Occipital lobe (tissue), 2 donors: ENCODE data around the gene RIPK4. TPM values are rescaled to one million over a fixed set of nuclear protein-coding genes. Genes with fewer than 3 reads are reported as not detected.

Experiments used
- DNase-seq: peaks from one replicate; lab custom pipeline; 2025; lab: John Stamatoyannopoulos, UW
- total RNA-seq: library from RNA; depleted of rRNA; stranded (reverse); fragments of >200 nt; gene quantifications from one replicate; pipeline ENCODE4 v1.2.3, GENCODE V29; 2014

Gene RIPK4
- total RNA-seq, 1 donor from 2014 or later = 0.47 TPM

DNA sequence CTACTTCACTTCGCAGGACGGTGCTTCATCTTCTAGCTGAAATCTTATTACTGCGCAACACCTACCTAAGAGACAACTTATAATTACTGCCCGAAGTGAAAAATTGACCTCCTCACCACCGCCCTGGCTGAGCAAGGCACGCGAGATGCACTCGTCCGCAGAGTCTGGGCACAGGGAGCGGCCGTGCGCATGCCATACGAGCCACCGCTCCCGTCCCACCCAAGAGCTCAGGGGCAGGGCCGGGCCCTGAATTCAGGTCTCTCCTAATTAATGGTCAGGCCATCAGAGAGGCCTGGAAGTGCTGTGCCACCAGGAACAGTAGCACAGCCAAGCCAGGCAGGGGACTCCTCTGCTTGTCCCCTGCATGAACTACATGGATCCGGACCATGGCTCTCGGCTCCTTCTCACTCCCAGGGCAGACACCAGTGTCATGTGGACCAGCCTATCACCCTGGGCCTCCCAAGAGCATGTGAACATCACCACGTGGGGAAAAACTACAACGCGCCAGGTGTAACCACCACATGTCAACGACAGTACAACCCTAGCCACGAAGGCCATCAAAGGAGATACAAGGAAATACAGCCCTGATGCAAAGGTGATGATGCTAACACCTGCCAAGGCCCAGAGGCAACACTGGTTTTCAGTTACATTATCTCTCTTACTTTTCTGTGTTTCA, 11.5 kb downstream of the RIPK4 start:
- no peak for DNase-seq

GRCh38 chr21:41754479-41754891, 12.4 kb downstream of the RIPK4 start:
- no peak for DNase-seq

- DNase-seq = no peak
Measured at GRCh38 chr21:41753006-41753898, 13.6 kb downstream of the RIPK4 start.

DNA sequence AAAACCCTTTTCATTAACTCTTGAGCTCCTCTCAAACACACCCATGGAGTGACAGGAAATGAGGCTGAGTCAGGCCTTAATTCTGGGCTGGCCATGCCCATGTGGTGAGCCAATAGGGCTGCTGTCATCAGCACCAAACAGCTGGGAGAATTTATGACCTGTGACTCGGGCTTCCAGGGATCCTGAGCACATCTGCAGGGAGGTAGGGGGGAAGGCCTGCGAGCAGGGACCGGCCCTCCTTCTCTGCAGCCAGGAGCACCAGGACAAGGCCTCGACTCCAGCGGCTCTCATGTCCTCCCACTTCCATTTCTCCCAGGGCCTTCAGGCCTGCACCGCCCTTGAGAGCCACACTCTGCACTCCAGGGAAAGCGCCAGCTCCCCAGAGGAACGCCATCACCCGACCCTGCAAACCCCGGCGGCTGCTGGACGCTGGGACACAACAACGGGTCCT, 14.6 kb downstream of the RIPK4 start:
- no peak for DNase-seq

DNA sequence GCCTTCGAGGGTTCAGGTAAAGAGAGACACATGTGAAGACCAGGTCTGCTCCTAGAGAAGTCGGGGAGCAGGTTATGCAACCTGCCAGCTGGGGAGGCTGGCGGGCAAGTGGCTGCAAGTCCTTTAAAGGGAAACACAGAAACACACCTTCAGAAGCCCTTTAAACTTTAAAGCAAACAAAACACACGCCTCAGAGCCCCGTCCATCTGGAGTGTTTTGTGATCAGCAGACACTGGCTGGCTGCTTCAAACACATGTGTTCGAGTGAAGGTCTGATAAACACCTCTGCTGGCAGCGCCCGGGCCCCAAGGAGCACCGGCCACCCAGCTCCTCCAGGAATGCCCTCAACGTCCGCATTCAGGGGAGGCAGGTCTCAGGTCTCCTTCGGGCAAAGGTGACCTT, 15.2 kb downstream of the RIPK4 start:
- no peak for DNase-seq

GRCh38 chr21:41750532-41751151, 16.2 kb downstream of the RIPK4 start:
- no peak for DNase-seq

GRCh38 chr21:41750051-41750450, 16.8 kb downstream of the RIPK4 start:
- DNase-seq = no peak

DNA sequence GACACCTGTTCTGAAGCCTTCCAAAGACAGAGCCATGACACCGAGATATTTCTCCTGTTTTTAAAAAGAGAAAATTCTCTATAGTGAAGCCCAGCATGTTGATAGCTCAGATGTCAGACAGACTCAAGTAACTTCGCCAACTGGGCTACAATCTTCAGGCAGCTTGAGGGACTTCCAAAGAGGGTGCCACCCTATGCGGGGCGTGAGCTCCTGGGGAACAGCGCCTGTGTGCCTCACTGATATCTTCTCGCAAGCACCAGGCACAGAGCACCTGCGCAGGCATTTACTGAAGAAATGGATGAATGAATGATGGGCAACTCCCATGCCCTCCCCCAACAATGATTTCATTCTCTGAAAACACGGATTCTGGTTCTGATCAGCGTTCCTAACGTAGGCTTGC, 17.6 kb downstream of the RIPK4 start:
- no peak for DNase-seq

GRCh38 chr21:41747943-41748738, 18.7 kb downstream of the RIPK4 start:
- no peak for DNase-seq

- DNase-seq = no peak
Measured at GRCh38 chr21:41746744-41747006, 20.2 kb downstream of the RIPK4 start.

- no peak for DNase-seq
Measured at GRCh38 chr21:41745971-41746743, 20.7 kb downstream of the RIPK4 start.

DNA sequence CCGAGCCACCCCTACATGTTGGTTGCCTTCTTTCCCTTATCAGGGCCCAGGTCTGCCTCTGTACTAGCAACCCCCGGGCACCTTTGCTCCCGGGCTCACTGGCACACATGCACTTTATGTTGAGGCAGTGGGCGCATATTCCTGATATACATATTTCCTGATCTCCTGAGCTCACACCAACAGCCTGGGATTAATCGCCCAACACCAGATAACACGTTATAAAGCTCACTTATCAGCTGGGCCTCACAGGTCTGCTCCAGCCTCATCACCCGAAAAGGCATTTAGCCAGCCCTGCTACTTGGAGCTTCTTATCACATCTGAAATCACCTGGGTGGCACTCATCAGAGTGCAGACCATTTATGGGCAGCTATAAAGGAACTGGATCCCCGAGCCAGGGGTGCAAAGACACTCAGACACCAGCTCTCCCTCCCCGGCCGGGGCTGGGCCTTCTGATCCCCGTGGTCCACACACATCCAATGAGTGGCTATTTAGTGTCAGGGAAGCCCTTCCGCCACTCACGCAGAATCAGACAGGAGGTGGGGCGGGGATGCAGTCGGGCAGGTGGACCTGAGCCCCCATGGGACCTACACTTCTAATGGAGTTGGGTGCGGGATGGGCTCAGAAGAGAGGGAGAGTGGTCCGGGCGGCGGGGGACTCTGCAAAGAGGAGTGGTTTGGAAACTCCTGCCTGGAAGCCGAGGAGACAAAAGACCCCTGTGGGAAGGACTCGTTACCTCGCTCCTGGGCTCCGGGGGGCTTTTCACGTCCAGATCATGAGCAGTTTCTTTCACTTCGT, 21.6 kb downstream of the RIPK4 start:
- DNase-seq = no peak

- no peak for DNase-seq
Measured at GRCh38 chr21:41744028-41744930, 22.6 kb downstream of the RIPK4 start.

GRCh38 chr21:41743321-41744027, 23.4 kb downstream of the RIPK4 start:
- no peak for DNase-seq

GRCh38 chr21:41742073-41742875, 24.6 kb downstream of the RIPK4 start:
- no peak for DNase-seq

GRCh38 chr21:41741253-41742072, 25.4 kb downstream of the RIPK4 start:
- DNase-seq = no peak
